Measurements from ENCODE around the gene SFXN3. TPM values are rescaled to one million over a fixed set of nuclear protein-coding genes. Genes with fewer than 3 reads are reported as not detected.

The SFXN3 gene
- total and polyA plus RNA-seq, 2 experiments from 2014 or later: 93.6 to 102 TPM

DNA sequence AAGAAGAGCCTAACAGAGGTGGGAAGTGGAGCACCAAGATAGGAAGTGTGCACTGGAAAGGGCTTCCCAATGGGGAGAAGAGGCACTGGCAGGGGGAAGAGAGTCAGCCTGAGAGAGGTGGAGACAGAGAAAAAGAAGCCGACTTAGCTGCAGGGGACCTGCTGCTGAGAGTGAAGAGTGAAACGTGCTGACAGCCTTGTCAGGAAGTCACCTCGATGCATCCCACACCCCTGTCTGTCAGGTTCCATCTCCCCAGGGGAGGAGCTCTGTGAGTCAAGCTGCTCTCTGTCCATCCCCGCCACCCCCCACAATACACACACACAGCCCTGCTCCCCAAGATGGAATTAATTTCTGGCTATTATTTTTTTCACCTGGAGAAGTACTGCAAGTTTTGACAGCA, 44.7 kb downstream of the SFXN3 start:
- Histone ChIP-seq H3K9me2 (replicated peaks; ENCODE audit: insufficient read depth) (no peaks in the 10 kb centered on the region), H3K4me1 (ENCODE audit: insufficient read depth) (no peaks in the 10 kb centered on the region), H3K4me2 (no peak overlapping the region), H3K27me3 (peaks cover 69% of the 10 kb centered on the region), H3K4me3 (no peak overlapping the region), H2AFZ (no peak overlapping the region), H3K79me2 (no peaks in the 10 kb centered on the region), H3K9me3 (ENCODE audit: low read depth) (no peaks in the 10 kb centered on the region), H3K36me3 (replicated peaks; ENCODE audit: insufficient read depth, low read depth) (no peaks in the 10 kb centered on the region), H4K20me1 (ENCODE audit: insufficient read depth, poor library complexity, severe bottlenecking) (no peaks in the 10 kb centered on the region), H3K27ac (no peak overlapping the region)
- no peak for DNase-seq (ENCODE audit: low spot score)
- WGBS (ENCODE audit: low lambda C conversion rate, missing lambda C conversion rate): 14% methylated on average over 4 of the region's 4 CpGs
- TF ChIP-seq EZH2phosphoT487 (IDR thresholded peaks at IDR 0.05; ENCODE audit: low read depth, severe bottlenecking, unreplicated experiment) (no peak), EZH2 (IDR thresholded peaks at IDR 0.05; ENCODE audit: borderline replicate concordance) (no peak)
- TF ChIP-seq, protein P1, sequence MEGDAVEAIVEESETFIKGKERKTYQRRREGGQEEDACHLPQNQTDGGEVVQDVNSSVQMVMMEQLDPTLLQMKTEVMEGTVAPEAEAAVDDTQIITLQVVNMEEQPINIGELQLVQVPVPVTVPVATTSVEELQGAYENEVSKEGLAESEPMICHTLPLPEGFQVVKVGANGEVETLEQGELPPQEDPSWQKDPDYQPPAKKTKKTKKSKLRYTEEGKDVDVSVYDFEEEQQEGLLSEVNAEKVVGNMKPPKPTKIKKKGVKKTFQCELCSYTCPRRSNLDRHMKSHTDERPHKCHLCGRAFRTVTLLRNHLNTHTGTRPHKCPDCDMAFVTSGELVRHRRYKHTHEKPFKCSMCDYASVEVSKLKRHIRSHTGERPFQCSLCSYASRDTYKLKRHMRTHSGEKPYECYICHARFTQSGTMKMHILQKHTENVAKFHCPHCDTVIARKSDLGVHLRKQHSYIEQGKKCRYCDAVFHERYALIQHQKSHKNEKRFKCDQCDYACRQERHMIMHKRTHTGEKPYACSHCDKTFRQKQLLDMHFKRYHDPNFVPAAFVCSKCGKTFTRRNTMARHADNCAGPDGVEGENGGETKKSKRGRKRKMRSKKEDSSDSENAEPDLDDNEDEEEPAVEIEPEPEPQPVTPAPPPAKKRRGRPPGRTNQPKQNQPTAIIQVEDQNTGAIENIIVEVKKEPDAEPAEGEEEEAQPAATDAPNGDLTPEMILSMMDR (IDR thresholded peaks at IDR 0.05; ENCODE audit: poor library complexity): no peak

DNA sequence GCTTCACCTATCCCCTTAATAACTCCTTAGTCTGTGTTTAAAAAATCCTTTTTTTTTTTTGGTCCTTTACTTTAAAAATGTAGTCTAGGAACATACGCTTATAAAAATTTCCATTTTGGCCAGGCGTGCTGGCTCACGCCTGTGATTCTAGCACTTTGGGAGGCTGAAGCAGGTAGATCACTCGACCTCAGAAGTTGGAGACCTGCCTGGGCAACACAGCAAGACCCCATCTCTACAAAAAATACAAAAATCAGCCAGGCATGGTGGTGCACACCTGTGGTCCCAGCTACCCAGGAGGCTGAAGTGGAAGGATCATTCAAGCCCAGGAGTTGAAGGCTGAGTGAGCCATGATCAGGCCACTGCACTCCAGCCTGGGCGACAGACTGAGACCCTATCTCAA, 45.6 kb downstream of the SFXN3 start:
- no peak for TF ChIP-seq EZH2phosphoT487 (IDR thresholded peaks at IDR 0.05; ENCODE audit: low read depth, severe bottlenecking, unreplicated experiment)
- TF ChIP-seq, protein P1 (IDR thresholded peaks at IDR 0.05; ENCODE audit: poor library complexity): no peak
- no peak for TF ChIP-seq EZH2 (IDR thresholded peaks at IDR 0.05; ENCODE audit: borderline replicate concordance)
- no peak for DNase-seq (ENCODE audit: low spot score)
- Histone ChIP-seq H3K4me1 (ENCODE audit: insufficient read depth) (no peaks in the 10 kb centered on the region), H3K36me3 (replicated peaks; ENCODE audit: insufficient read depth, low read depth) (no peaks in the 10 kb centered on the region), H3K27ac (no peak overlapping the region), H2AFZ (no peak overlapping the region), H3K9me2 (replicated peaks; ENCODE audit: insufficient read depth) (no peaks in the 10 kb centered on the region), H3K79me2 (no peaks in the 10 kb centered on the region), H3K4me3 (no peak overlapping the region), H3K27me3 (peaks cover 76% of the 10 kb centered on the region), H3K9me3 (ENCODE audit: low read depth) (no peaks in the 10 kb centered on the region), H3K4me2 (no peak overlapping the region), H4K20me1 (ENCODE audit: insufficient read depth, poor library complexity, severe bottlenecking) (no peaks in the 10 kb centered on the region)
- 85% methylated on average over 5 of the region's 5 CpGs for WGBS (ENCODE audit: low lambda C conversion rate, missing lambda C conversion rate)

DNA sequence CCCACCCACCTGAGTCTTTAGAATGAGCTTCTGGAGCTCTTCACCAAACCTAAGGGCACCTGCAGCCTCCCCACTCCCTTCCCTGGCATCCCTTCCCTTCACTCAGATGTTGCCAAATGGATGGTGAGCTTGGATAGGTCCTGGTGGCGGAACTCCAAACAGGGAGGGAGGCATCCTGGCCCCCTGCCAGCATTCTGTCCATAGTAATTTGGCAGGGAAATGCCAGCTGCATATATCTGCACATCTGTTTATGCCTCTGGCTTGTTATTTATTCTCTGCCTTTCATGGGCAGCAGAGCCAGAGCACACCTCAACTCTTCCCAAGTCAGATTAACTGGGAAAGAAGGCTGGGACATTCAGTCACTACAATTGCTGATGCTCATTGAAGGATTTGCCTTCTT, 48.8 kb downstream of the SFXN3 start:
- Histone ChIP-seq H4K20me1 (ENCODE audit: insufficient read depth, poor library complexity, severe bottlenecking) (no peaks in the 10 kb centered on the region), H3K79me2 (no peaks in the 10 kb centered on the region), H3K27ac (no peak overlapping the region), H3K4me1 (ENCODE audit: insufficient read depth) (no peaks in the 10 kb centered on the region), H3K4me2 (no peak overlapping the region), H3K9me2 (replicated peaks; ENCODE audit: insufficient read depth) (no peaks in the 10 kb centered on the region), H2AFZ (no peak overlapping the region), H3K9me3 (ENCODE audit: low read depth) (no peaks in the 10 kb centered on the region), H3K4me3 (no peak overlapping the region), H3K27me3 (peaks cover 67% of the 10 kb centered on the region), H3K36me3 (replicated peaks; ENCODE audit: insufficient read depth, low read depth) (no peaks in the 10 kb centered on the region)
- TF ChIP-seq, protein P1 (IDR thresholded peaks at IDR 0.05; ENCODE audit: poor library complexity): no peak
- TF ChIP-seq EZH2 (IDR thresholded peaks at IDR 0.05; ENCODE audit: borderline replicate concordance) (no peak), EZH2phosphoT487 (IDR thresholded peaks at IDR 0.05; ENCODE audit: low read depth, severe bottlenecking, unreplicated experiment) (no peak)
- DNase-seq (ENCODE audit: low spot score): no peak
- WGBS (ENCODE audit: low lambda C conversion rate, missing lambda C conversion rate): 68% methylated on average over 1 of the region's 1 CpG
